ENCODE measurements around the gene ADAMTS18.

GRCh38 chr16:77414752-77415231 lies 20.0 kb downstream of the ADAMTS18 start:
- TF ChIP-seq EZH2 (IDR thresholded peaks at IDR 0.05; ENCODE audit: low read length, unreplicated experiment) = no peak
- no peak for TF ChIP-seq CTCF (conservative IDR thresholded peaks at IDR 0.05; ENCODE audit: low read depth, low read length)
